Mesenchymal stem cell (in vitro differentiated cells and primary cell): Measurements from ENCODE around the gene UCHL1.

ENCODE experiments used
- DNase-seq: peaks from one replicate; pipeline ENCODE4 v3.0.0-alpha.2; 2013
- H2AFZ ChIP-seq: one replicate; pipeline ENCODE4 v1.6.1; 2013; ENCODE audit warnings: low read depth, mild to moderate bottlenecking, control low read depth, inconsistent platforms, low read length, moderate library complexity
- H2AK5ac ChIP-seq: 2 replicates; pipeline ENCODE4 v1.6.1; 2013; ENCODE audit warnings: low read length, moderate library complexity, mild to moderate bottlenecking, inconsistent platforms; ENCODE audit not compliant: severe bottlenecking
- H2BK120ac ChIP-seq: one replicate; pipeline ENCODE4 v1.6.1; 2013; ENCODE audit warnings: low read depth, mild to moderate bottlenecking, inconsistent platforms, low read length, moderate library complexity
- H2BK12ac ChIP-seq, 2 experiments: one replicate each; pipeline ENCODE4 v1.6.1; 2013; ENCODE audit warnings: inconsistent platforms in 2 of 2, low read length in 2 of 2, mild to moderate bottlenecking in 2 of 2, moderate library complexity in 2 of 2, control low read depth in 1 of 2
- H2BK15ac ChIP-seq: one replicate; pipeline ENCODE4 v1.6.1; 2013; ENCODE audit warnings: mild to moderate bottlenecking, low read depth, inconsistent platforms; ENCODE audit not compliant: poor library complexity, severe bottlenecking
- H2BK5ac ChIP-seq: 2 replicates; pipeline ENCODE4 v1.6.1; 2013; ENCODE audit warnings: low read depth, mild to moderate bottlenecking, low read length, control low read depth, inconsistent platforms; ENCODE audit not compliant: poor library complexity, severe bottlenecking
- H3K14ac ChIP-seq, 2 experiments: one replicate each; pipeline ENCODE4 v1.6.1; 2013; ENCODE audit warnings: inconsistent platforms in 2 of 2, low read length in 2 of 2, control low read depth in 1 of 2, mild to moderate bottlenecking in 1 of 2, moderate library complexity in 1 of 2
- H3K18ac ChIP-seq, 2 experiments: one replicate each; pipeline ENCODE4 v1.6.1; 2013; ENCODE audit warnings: inconsistent platforms in 2 of 2, low read length in 2 of 2, control low read depth in 1 of 2, low read depth in 1 of 2, mild to moderate bottlenecking in 1 of 2
- H3K23ac ChIP-seq, 2 experiments: one replicate each; pipeline ENCODE4 v1.6.1; 2013; ENCODE audit warnings: inconsistent platforms in 2 of 2, low read length in 2 of 2, mild to moderate bottlenecking in 2 of 2, moderate library complexity in 2 of 2, control low read depth in 1 of 2
- H3K27ac ChIP-seq: 2 replicates; pipeline ENCODE4 v1.5.1; 2013; ENCODE audit warnings: mild to moderate bottlenecking, moderate library complexity, low read length, control low read depth, inconsistent platforms; ENCODE audit not compliant: poor library complexity, severe bottlenecking
- H3K27me3 ChIP-seq, 2 experiments: 2 replicates each; pipeline versions ENCODE4 v1.6.1 to v1.7.0; 2013; ENCODE audit warnings: low read length in 2 of 2, mild to moderate bottlenecking in 2 of 2, moderate library complexity in 2 of 2, control low read depth in 1 of 2, inconsistent platforms in 1 of 2; ENCODE audit not compliant: control insufficient read depth in 1 of 2, insufficient read depth in 1 of 2
- H3K36me3 ChIP-seq, 2 experiments: 2 replicates each; pipeline versions ENCODE4 v1.6.1 to v1.7.0; 2013; ENCODE audit warnings: low read length in 2 of 2, control low read depth in 1 of 2, inconsistent platforms in 1 of 2, low read depth in 1 of 2, mild to moderate bottlenecking in 1 of 2; ENCODE audit not compliant: insufficient read depth in 2 of 2, control insufficient read depth in 1 of 2
- H3K4ac ChIP-seq, 2 experiments: one replicate each; pipeline ENCODE4 v1.6.1; 2013; ENCODE audit warnings: inconsistent platforms in 2 of 2, low read length in 2 of 2, mild to moderate bottlenecking in 2 of 2, moderate library complexity in 2 of 2, control low read depth in 1 of 2, low read depth in 1 of 2
- H3K4me1 ChIP-seq: 2 replicates; pipeline ENCODE4 v1.6.1; 2013; ENCODE audit warnings: low read depth, low read length, control low read depth; ENCODE audit not compliant: control insufficient read depth, insufficient read depth
- H3K4me2 ChIP-seq: 2 replicates; pipeline ENCODE4 v1.6.1; 2013; ENCODE audit warnings: low read length, mild to moderate bottlenecking, inconsistent platforms; ENCODE audit not compliant: poor library complexity, severe bottlenecking
- H3K4me3 ChIP-seq, 2 experiments: 2 replicates each; pipeline versions ENCODE4 v1.5.1 to v1.7.0; 2013; ENCODE audit warnings: low read length in 2 of 2, mild to moderate bottlenecking in 2 of 2, control low read depth in 1 of 2, low read depth in 1 of 2; ENCODE audit not compliant: insufficient read depth in 1 of 2
- H3K79me1 ChIP-seq: replicated peaks from 2 replicates; pipeline ENCODE4 v1.6.1; 2013; ENCODE audit warnings: mild to moderate bottlenecking, control low read depth, low read length, inconsistent platforms; ENCODE audit not compliant: poor library complexity, severe bottlenecking
- H3K9ac ChIP-seq: 2 replicates; pipeline ENCODE4 v1.7.0; 2013; ENCODE audit warnings: mild to moderate bottlenecking, low read length, moderate library complexity
- H3K9me3 ChIP-seq: 2 replicates; pipeline ENCODE4 v1.7.0; 2013; ENCODE audit warnings: mild to moderate bottlenecking, low read length; ENCODE audit not compliant: control insufficient read depth
- H4K8ac ChIP-seq: one replicate; pipeline ENCODE4 v1.6.1; 2013; ENCODE audit warnings: inconsistent platforms, mild to moderate bottlenecking, low read length, moderate library complexity
- H4K91ac ChIP-seq: one replicate; pipeline ENCODE4 v1.6.1; 2013; ENCODE audit warnings: mild to moderate bottlenecking, low read length, inconsistent platforms
- WGBS: methylation state at CpG from one replicate; pipeline ENCODE4 v1.1.7; 2013; ENCODE audit warnings: mixed read lengths; 5-methylcytosine and 5-hydroxymethylcytosine counted together

UCHL1 gene

GRCh38 chr4:41299486-41299885 is 42.8 kb downstream of the UCHL1 start:
- H3K79me1 ChIP-seq, result no peaks in the 10 kb centered on the region
- H3K4me1 ChIP-seq, result no peaks in the 10 kb centered on the region
- WGBS, result 20% methylated on average over 1 of the region's 2 CpGs
- H2BK15ac ChIP-seq, result no peak overlapping the region
- no peak overlapping the region for H4K91ac ChIP-seq
- H2AFZ ChIP-seq, result no peak overlapping the region
- H3K27ac ChIP-seq, result no peak overlapping the region
- H3K18ac ChIP-seq, result no peak overlapping the region
- no peaks in the 10 kb centered on the region for H3K36me3 ChIP-seq
- no peak overlapping the region for H2AK5ac ChIP-seq
- H3K4me3 ChIP-seq, result no peak overlapping the region
- H2BK120ac ChIP-seq, result no peak overlapping the region
- H3K9ac ChIP-seq, result no peak overlapping the region
- H3K4ac ChIP-seq, result no peak overlapping the region
- peak; percentile 44 for DNase-seq
- H2BK5ac ChIP-seq, result no peak overlapping the region
- H4K8ac ChIP-seq, result no peak overlapping the region
- H3K9me3 ChIP-seq, result peaks cover 2% of the 10 kb centered on the region
- no peak overlapping the region for H3K4me2 ChIP-seq
- no peak overlapping the region for H3K14ac ChIP-seq
- H3K23ac ChIP-seq, result no peak overlapping the region
- peaks cover 0 to 6% of the 10 kb centered on the region in 2 experiments for H3K27me3 ChIP-seq
- no peak overlapping the region for H2BK12ac ChIP-seq

- 93% methylated on average over 4 of the region's 4 CpGs for WGBS
- Histone ChIP-seq H4K91ac (no peak overlapping the region), H3K79me1 (no peaks in the 10 kb centered on the region), H3K9ac (no peak overlapping the region), H3K36me3 (no peaks in the 10 kb centered on the region), H3K4ac (no peak overlapping the region), H3K18ac (no peak overlapping the region), H3K4me2 (no peak overlapping the region), H3K23ac (no peak overlapping the region), H3K27me3 (peaks cover 0 to 10% of the 10 kb centered on the region in 2 experiments), H2AFZ (no peak overlapping the region), H3K4me3 (no peak overlapping the region), H4K8ac (no peak overlapping the region), H2BK15ac (no peak overlapping the region), H2BK12ac (no peak overlapping the region), H3K14ac (no peak overlapping the region), H2BK5ac (no peak overlapping the region), H2AK5ac (no peak overlapping the region), H3K27ac (no peak overlapping the region), H3K4me1 (no peaks in the 10 kb centered on the region), H3K9me3 (no peaks in the 10 kb centered on the region), H2BK120ac (no peak overlapping the region)
- DNase-seq, result no peak
These were observed 44.4 kb downstream of the UCHL1 start for GRCh38 chr4:41301137-41301536.

- Histone ChIP-seq H2BK15ac (no peak overlapping the region), H3K14ac (no peak overlapping the region), H2AFZ (no peak overlapping the region), H3K27me3 (peaks cover 5 to 9% of the 10 kb centered on the region in 2 experiments), H3K9me3 (peaks cover 4% of the 10 kb centered on the region), H2AK5ac (no peak overlapping the region), H3K79me1 (no peaks in the 10 kb centered on the region), H3K9ac (no peak overlapping the region), H3K4me2 (no peak overlapping the region), H2BK5ac (no peak overlapping the region), H4K91ac (no peak overlapping the region), H3K23ac (no peak overlapping the region), H3K18ac (peak overlapping the region in 1 of 2 experiments; percentile 24), H3K4ac (no peak overlapping the region), H2BK12ac (peak overlapping the region in 1 of 2 experiments; percentile 63), H3K27ac (no peak overlapping the region), H4K8ac (no peak overlapping the region), H2BK120ac (no peak overlapping the region), H3K4me1 (no peaks in the 10 kb centered on the region), H3K36me3 (no peaks in the 10 kb centered on the region), H3K4me3 (no peak overlapping the region)
- 76% methylated on average over 2 of the region's 3 CpGs for WGBS
- no peak for DNase-seq
These were observed 46.8 kb downstream of the UCHL1 start for GRCh38 chr4:41303372-41304118.

DNA sequence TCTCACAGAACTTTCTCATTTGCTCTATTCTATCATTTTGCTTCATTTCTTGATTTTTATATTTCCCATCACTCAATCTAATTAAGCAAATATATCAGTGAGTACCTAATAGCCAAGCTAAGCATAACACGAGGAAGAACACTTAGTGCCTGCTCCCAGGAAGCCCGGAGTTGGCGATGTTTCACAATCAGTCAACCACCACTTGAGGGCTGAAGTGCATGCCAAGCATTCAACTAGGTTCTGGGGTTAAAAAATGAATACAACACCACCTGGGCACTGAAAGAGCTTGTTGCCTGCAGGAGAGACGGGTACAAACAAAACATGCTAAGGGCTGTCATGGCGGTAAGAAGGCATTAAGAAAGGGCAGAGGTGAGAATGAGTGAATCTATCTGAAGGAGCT is 47.5 kb downstream of the UCHL1 start:
- no peaks in the 10 kb centered on the region for H3K79me1 ChIP-seq
- DNase-seq, result no peak

More for the DNA sequence above, 47.5 kb downstream of the UCHL1 start:
- Histone ChIP-seq H3K23ac (no peak overlapping the region), H4K8ac (no peak overlapping the region), H3K36me3 (no peaks in the 10 kb centered on the region), H2BK5ac (no peak overlapping the region), H3K27ac (no peak overlapping the region), H2BK120ac (no peak overlapping the region), H3K4me3 (no peak overlapping the region), H2BK15ac (no peak overlapping the region), H3K9ac (no peak overlapping the region), H3K9me3 (peaks cover 4% of the 10 kb centered on the region), H4K91ac (no peak overlapping the region), H3K27me3 (peaks cover 5 to 10% of the 10 kb centered on the region in 2 experiments), H3K18ac (no peak overlapping the region), H3K4me1 (no peaks in the 10 kb centered on the region), H3K14ac (no peak overlapping the region), H3K4ac (no peak overlapping the region), H2AFZ (no peak overlapping the region), H3K4me2 (no peak overlapping the region), H2BK12ac (no peak overlapping the region), H2AK5ac (no peak overlapping the region)
- 92% methylated on average over 5 of the region's 5 CpGs for WGBS
